ENCODE measurements around the gene ZBBX.

ZBBX gene

DNA sequence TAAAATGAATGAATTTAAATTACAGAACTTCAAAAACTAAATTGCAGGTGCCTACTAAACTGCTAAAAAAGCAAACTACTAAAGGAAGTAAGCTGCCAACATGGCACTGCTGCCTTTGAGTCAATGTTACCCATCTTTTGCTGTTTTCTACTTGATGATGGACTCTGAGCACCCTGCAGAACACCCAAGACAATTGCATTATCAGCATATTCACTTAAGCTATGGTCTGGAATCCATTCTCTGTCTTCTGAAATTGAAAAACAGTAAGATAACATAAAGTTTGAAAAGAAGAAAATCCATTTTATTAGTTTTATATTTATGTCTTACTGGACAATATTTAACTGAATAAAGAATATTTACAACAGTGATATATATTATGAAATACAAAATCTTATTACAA, 91.4 kb downstream of the ZBBX start:
- no peaks in the 10 kb centered on the region for H3K36me3 ChIP-seq (replicated peaks)
- no peak for DNase-seq (ENCODE audit: low spot score in 2 of 2)
- in situ Hi-C loops (cut with MboI; ENCODE audit: low sequenced_read_pairs) = no loop called here
- no peak overlapping the region for H3K4me3 ChIP-seq
- no peaks in the 10 kb centered on the region for H3K27me3 ChIP-seq (ENCODE audit: low read depth)
- H3K4me1 ChIP-seq = no peaks in the 10 kb centered on the region
- no peaks in the 10 kb centered on the region for H3K9me3 ChIP-seq

DNA sequence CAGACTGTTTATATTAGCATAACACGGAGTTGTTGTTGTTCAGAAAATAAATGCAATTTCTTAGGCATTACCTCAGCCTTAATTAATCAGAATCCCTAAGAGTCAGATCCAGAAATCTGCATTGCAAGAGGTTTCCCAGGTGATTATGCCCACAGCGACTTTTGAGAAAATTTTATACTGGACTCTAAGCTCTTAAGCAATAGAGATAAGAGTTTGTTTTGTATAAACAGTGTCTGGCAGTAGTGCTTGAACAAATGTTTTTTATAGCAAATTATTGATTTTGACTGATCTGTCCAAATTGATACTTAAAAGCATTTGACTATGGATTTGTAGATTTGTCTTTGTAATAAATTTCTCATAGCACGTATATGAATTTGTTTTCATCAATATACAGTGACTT, 92.8 kb downstream of the ZBBX start:
- Histone ChIP-seq H3K27me3 (ENCODE audit: low read depth) (no peaks in the 10 kb centered on the region), H3K9me3 (no peaks in the 10 kb centered on the region), H3K4me3 (no peak overlapping the region), H3K36me3 (replicated peaks) (no peaks in the 10 kb centered on the region), H3K4me1 (no peaks in the 10 kb centered on the region)
- no peak for DNase-seq (ENCODE audit: low spot score in 2 of 2)
- in situ Hi-C loops (cut with MboI; ENCODE audit: low sequenced_read_pairs) = no loop called here

DNA sequence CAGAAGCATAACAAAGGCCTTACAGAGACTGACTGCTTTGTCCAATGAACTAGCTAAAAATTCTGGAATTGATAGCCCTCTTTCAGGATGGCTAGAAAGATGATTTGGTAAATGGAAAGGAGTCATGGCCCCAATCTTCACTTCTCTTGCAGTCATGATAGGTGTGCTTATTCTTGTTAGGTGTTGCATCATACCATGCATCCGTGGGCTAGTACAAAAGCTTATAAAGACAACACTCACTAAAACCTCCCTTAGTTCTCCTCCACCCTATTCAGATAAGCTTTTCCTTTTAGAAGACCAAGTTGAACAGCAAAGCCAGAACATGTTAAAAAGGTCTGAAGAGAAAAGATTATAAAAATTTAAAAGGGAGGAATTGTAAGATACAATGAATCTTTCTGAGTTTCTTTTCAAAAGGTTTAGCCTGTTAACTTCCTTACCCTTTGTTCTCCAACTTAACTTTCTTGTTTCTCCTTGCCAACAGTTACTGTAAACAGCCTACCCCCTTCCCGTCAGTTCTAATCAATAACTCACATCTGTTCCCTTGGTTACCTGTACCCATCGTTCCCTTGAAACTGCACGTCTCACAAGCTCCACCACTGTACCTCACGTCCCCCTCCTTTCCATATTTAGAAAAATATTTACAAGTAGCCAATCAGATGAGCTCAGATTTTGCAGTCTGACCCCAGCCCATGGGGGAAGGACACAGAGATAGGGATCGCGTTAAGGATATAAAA, 105.8 kb downstream of the ZBBX start:
- Histone ChIP-seq H3K27me3 (ENCODE audit: low read depth) (no peaks in the 10 kb centered on the region), H3K4me1 (no peaks in the 10 kb centered on the region), H3K36me3 (replicated peaks) (no peaks in the 10 kb centered on the region), H3K4me3 (no peak overlapping the region), H3K9me3 (no peaks in the 10 kb centered on the region)
- DNase-seq (ENCODE audit: low spot score in 2 of 2) = no peak
- in situ Hi-C loops (cut with MboI; ENCODE audit: low sequenced_read_pairs) = no loop called here

DNA sequence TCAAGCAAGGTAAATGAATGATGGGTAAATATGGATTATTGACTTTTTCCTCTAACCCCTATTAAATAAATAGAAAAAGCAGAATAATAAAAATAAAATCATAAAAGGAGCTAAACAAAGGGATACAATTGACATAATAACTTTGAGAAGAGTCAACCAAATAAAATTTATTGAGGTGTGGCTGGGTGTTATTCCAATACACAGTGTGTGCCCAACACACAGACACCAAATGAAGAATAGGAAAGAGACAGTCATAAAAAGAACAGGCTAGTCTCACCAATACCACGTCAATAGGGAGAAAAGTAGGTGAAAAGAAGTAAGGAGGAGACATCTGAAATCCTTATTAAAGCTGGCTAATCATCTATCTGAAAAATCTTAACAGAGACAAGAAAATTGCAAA, 127.1 kb downstream of the ZBBX start:
- no peaks in the 10 kb centered on the region for H3K4me1 ChIP-seq
- no peaks in the 10 kb centered on the region for H3K36me3 ChIP-seq (replicated peaks)
- H3K9me3 ChIP-seq = no peaks in the 10 kb centered on the region
- in situ Hi-C loops (cut with MboI; ENCODE audit: low sequenced_read_pairs) = no loop called here
- no peaks in the 10 kb centered on the region for H3K27me3 ChIP-seq (ENCODE audit: low read depth)
- DNase-seq (ENCODE audit: low spot score in 2 of 2) = no peak
- H3K4me3 ChIP-seq = no peak overlapping the region

DNA sequence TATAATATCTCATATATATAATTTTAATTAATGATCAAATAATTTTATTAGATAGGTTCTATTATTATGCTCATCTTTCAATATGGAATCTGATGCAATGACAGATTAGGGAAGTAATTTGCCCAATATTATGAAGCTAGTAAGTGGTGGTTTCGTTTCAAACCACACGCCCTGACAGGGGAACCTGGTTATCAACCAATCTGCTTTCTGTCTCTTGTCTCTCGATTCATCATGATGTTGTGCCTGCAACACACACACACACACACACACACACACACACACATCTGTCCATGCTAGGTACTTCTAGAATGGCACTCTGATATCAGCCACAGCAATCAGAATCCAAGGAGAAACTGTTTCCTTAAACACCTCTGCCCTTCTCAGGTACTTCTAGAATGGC, 128.4 kb downstream of the ZBBX start:
- H3K4me1 ChIP-seq = no peaks in the 10 kb centered on the region
- no peaks in the 10 kb centered on the region for H3K36me3 ChIP-seq (replicated peaks)
- no peak overlapping the region for H3K4me3 ChIP-seq
- DNase-seq (ENCODE audit: low spot score in 2 of 2) = no peak
- H3K9me3 ChIP-seq = no peaks in the 10 kb centered on the region
- no peaks in the 10 kb centered on the region for H3K27me3 ChIP-seq (ENCODE audit: low read depth)
- in situ Hi-C loops (cut with MboI; ENCODE audit: low sequenced_read_pairs) = no loop called here

DNA sequence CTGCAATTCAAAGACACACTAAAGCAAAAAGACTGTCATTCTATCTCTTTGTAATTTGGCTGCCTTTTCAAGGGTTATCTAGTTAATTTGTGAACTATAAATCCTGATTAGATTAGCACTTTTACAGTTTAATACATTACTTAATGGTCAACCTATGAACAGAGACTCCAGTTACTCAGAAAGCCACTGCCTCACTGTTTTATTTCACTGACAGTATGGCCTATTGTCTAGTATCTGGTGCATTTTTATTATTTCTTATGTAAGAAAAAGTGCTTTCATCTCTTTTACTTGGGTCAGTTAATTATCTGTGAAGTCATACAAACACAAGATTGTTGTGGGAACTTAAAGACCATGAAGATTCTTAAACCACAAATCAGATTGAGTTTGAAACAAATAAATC, 133.8 kb downstream of the ZBBX start:
- Histone ChIP-seq H3K4me3 (no peak overlapping the region), H3K4me1 (peaks cover 16% of the 10 kb centered on the region), H3K27me3 (ENCODE audit: low read depth) (no peaks in the 10 kb centered on the region), H3K36me3 (replicated peaks) (no peaks in the 10 kb centered on the region), H3K9me3 (no peaks in the 10 kb centered on the region)
- in situ Hi-C loops (cut with MboI; ENCODE audit: low sequenced_read_pairs) = no loop called here
- no peak for DNase-seq (ENCODE audit: low spot score in 2 of 2)

DNA sequence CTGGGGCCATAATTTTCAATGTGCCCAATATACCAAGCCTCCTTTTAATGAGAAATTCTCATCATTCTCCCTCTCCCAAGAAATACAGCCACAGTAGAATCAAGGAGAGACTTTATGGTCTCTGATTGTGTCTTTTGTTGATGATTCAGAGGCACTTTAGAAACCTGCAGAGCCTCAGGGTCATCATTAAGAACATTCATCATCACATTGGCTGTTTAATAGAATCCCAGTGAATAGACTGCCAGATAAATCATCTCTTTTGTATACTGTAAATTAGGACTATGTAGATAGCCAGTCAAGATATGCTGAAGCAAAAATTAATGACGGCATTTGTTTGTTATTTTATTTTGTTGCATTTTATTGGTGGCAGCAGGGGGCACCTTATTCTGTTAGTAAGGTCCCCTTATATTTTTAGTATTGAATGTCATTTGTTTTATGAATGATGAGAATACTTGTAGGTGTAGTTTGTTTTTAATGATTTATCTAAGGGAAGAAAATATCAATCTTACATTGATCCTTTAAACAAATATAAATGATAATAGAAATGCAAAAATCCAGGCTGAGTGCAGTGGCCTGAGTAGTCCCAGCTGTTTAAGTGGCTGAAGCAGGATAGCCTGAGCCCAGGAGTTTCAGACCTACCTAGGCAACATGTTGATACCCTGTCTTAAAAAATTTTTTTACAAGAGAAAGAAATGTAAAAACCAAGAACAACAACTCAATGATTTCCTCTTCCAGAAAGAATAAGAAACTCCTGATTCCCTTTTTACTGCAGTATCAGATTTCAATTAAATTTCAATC, 138.8 kb downstream of the ZBBX start:
- peak; percentile 48 to 82 for DNase-seq (ENCODE audit: low spot score in 2 of 2)
- Histone ChIP-seq H3K36me3 (replicated peaks) (no peaks in the 10 kb centered on the region), H3K4me3 (no peak overlapping the region), H3K9me3 (no peaks in the 10 kb centered on the region), H3K4me1 (peaks cover 24% of the 10 kb centered on the region), H3K27me3 (ENCODE audit: low read depth) (no peaks in the 10 kb centered on the region)
- in situ Hi-C loops (cut with MboI; ENCODE audit: low sequenced_read_pairs) = no loop called here

DNA sequence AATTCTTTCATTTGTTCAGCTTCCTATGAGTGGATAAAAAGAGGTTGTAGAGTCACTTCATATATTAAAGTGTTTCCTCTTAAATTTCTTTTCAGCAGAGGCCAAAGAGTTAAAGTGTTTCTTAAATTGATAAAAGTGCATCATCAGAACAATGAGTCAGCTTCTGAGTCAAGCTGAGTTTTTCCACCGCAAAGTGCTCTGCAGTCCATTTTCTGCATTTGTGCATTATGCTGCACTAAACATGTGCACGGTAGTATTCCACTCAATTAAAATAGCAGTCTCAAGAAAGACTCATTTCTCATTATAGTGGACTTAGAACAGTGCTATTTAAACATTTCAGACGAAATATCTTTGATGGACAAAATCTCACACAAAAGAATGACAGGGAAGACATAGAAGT, 152.0 kb downstream of the ZBBX start:
- no peak for DNase-seq (ENCODE audit: low spot score in 2 of 2)
- H3K4me1 ChIP-seq = peaks cover 6% of the 10 kb centered on the region
- in situ Hi-C loops (cut with MboI; ENCODE audit: low sequenced_read_pairs) = no loop called here
- H3K4me3 ChIP-seq = no peak overlapping the region
- H3K9me3 ChIP-seq = no peaks in the 10 kb centered on the region; the same call in 1 of the 2 replicates
- H3K27me3 ChIP-seq (ENCODE audit: low read depth) = no peaks in the 10 kb centered on the region
- H3K36me3 ChIP-seq (replicated peaks) = no peaks in the 10 kb centered on the region

DNA sequence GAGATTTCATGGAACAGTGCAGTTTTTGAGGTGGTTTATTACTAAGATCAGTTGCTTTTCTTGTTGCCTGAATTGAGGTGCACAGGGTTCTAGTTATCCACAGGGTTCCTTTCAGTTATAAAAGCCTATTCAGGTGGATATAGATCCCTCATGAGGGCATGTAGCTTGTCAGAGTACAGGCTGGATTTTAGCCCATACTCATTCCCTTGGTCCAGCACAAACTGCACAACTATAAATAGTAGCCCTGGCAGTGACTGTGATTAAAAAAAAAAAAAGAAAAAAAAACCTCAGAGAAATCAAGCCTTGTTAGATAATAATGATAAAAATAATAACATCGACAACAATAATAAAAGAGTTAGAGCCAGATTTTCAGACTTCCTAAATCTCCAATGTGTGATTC, 154.3 kb downstream of the ZBBX start:
- H3K36me3 ChIP-seq (replicated peaks) = no peaks in the 10 kb centered on the region
- DNase-seq (ENCODE audit: low spot score in 2 of 2) = no peak
- H3K9me3 ChIP-seq = no peaks in the 10 kb centered on the region; the same call in 1 of the 2 replicates
- no peaks in the 10 kb centered on the region for H3K4me1 ChIP-seq
- H3K27me3 ChIP-seq (ENCODE audit: low read depth) = no peaks in the 10 kb centered on the region
- H3K4me3 ChIP-seq = no peak overlapping the region
- in situ Hi-C loops (cut with MboI; ENCODE audit: low sequenced_read_pairs) = no loop called here

DNA sequence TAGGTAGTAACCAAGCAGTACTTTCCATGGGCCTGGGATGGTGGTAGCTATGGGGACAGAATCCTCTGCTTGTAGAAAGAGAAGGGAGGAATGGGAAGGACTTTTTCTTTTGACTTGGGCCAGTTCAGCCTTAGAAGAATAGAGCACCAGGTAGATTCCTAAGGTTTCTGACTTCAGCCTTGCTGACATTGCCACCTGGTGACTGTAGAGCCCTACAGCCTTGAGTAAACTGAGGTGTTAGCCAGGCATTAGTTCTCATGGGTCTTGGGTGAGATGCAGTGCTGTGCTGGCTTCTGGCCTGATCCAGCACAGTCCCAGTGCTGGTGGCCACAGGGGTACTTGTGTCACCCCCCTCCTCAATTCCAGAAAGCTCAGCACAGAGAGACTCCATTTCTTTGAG, 171.1 kb downstream of the ZBBX start:
- no peaks in the 10 kb centered on the region; the same call in 1 of the 2 replicates for H3K9me3 ChIP-seq
- DNase-seq (ENCODE audit: low spot score in 2 of 2) = no peak
- no peaks in the 10 kb centered on the region for H3K36me3 ChIP-seq (replicated peaks)
- H3K4me1 ChIP-seq = no peaks in the 10 kb centered on the region
- no peaks in the 10 kb centered on the region for H3K27me3 ChIP-seq (ENCODE audit: low read depth)
- in situ Hi-C loops (cut with MboI; ENCODE audit: low sequenced_read_pairs) = no loop called here
- no peak overlapping the region for H3K4me3 ChIP-seq

DNA sequence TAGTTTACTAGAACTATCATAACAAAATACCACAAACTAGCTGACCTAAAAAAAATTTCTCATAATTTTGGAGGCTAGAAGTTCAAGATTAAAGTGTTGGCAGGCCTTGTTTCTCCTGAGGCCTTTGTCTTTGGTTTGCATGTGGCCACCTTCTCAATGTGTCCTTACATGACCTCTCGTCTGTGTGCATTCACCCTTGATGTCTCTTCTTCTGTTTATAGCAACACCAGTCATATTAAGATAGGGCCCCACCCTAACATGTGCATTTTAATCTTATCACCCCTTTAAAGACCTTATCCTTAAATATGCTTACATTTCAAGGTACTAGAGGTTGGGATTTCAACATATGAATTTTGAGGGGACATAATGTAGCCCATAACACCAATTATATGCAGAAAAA, 177.0 kb downstream of the ZBBX start:
- peaks cover 3% of the 10 kb centered on the region for H3K4me1 ChIP-seq
- no peaks in the 10 kb centered on the region for H3K27me3 ChIP-seq (ENCODE audit: low read depth)
- H3K4me3 ChIP-seq = no peak overlapping the region
- DNase-seq (ENCODE audit: low spot score in 2 of 2) = peak in 1 of 2 experiments; percentile 44
- in situ Hi-C loops (cut with MboI; ENCODE audit: low sequenced_read_pairs) = no loop called here
- no peaks in the 10 kb centered on the region for H3K36me3 ChIP-seq (replicated peaks)
- H3K9me3 ChIP-seq = no peaks in the 10 kb centered on the region

DNA sequence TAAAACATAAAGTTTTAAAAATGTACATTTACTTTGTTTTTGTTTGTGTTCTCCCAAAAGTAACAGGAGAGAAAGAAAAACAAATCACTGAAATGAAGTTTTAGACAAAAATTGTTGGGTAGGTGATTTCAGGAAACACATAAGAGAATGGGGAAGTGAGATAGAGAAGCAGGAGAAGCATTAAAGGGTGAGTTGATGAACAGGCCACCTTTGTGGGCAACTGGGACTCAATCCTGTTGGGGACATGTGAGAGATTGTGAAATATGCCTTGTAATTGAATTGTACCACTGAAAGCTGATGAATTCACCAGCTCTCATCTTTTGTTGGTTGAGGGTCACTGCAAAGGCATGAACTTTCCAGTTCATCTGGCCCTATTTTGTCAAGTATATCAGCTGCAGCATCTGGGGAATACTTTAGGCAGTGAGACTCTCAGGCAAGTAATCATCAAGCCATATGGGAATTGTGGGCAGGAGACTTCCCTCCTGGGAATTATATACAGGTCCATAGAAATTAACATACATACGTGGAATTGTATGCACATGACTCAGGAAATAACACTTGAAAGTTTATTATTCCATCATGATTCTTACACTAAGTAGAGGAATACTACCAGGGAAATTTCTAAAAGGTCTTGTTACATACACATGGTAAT, 181.0 kb downstream of the ZBBX start:
- H3K9me3 ChIP-seq = no peaks in the 10 kb centered on the region
- in situ Hi-C loops (cut with MboI; ENCODE audit: low sequenced_read_pairs) = no loop called here
- H3K36me3 ChIP-seq (replicated peaks) = no peaks in the 10 kb centered on the region
- H3K27me3 ChIP-seq (ENCODE audit: low read depth) = no peaks in the 10 kb centered on the region
- H3K4me3 ChIP-seq = no peak overlapping the region
- H3K4me1 ChIP-seq = peaks cover 6% of the 10 kb centered on the region
- DNase-seq (ENCODE audit: low spot score in 2 of 2) = no peak

Measured in HAP-1 (cell line).